ENCODE results near the gene GBP2. TPM values are rescaled to one million over a fixed set of nuclear protein-coding genes. Genes with fewer than 3 reads are reported as not detected.

The GBP2 gene
- total and polyA plus RNA-seq, 2 of the 4 experiments (the other 2 are of a cell fraction) = 8.2 to 17.7 TPM

DNA sequence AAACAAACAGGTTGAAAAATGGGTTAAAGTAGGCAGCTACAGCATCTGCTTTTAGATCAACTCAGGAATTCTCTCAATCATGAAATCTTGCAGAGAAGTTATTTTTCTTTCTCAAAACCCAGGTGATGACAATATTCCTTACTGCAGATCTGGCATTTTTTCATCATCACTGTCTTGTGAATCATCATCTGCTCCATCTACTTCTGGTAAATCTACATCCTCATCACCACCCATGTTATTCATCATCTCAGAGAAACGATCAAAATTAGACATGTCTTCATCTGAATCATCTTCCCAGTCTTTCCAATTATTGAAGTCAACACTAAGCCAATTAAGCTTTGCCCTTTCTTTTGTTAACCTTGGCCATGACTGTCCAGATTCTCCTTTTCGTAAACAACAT lies 21.8 kb downstream of the GBP2 start:
- ChIA-PET CTCF (interaction anchor here (0.6 kb wide), 1 partner anchor 146 kb away, joined by 4 read pairs; no protein-coding TSS in a partner anchor), POLR2A (ENCODE audit: unreplicated experiment) (no interaction called here)
- H3K27ac ChIP-seq (ENCODE audit: insufficient read depth, low read length) = no peak overlapping the region
- no peak for ATAC-seq (ENCODE audit: low read depth)
- H3K4ac ChIP-seq (ENCODE audit: low read depth, low read length) = no peak overlapping the region
- H2AK5ac ChIP-seq (ENCODE audit: low read depth, low read length) = no peak overlapping the region
- no peak overlapping the region for H2BK120ac ChIP-seq (ENCODE audit: low read depth, low read length)
- no peak overlapping the region for H3K4me3 ChIP-seq (ENCODE audit: insufficient read depth, low read depth, low read length)
- in situ Hi-C loops (cut with MboI; ENCODE audit: low sequenced_read_pairs) (no loop called here), intact Hi-C loops (cut with micrococcal nuclease) (no loop called here), dilution Hi-C loops (cut with HindIII; ENCODE audit: low sequenced_read_pairs, unreplicated experiment) (no loop called here)
- no peak overlapping the region for H3K9ac ChIP-seq (ENCODE audit: low read depth, low read length)
- BruUV-seq (replicated peaks) = no TSS peak
- no peak overlapping the region for H3K23ac ChIP-seq (ENCODE audit: low read depth, low read length)
- H3K79me1 ChIP-seq (ENCODE audit: low read depth in 1 of 2, low read length in 2 of 2) = no peaks in the 10 kb centered on the region
- H2BK5ac ChIP-seq (ENCODE audit: low read depth, low read length, poor library complexity, severe bottlenecking) = no peak overlapping the region
- H3K14ac ChIP-seq (replicated peaks; ENCODE audit: low read depth, low read length) = no peak overlapping the region
- no peaks in the 10 kb centered on the region for H4K20me1 ChIP-seq (ENCODE audit: insufficient read depth, low read length)
- no peak overlapping the region for H2AFZ ChIP-seq (replicated peaks; ENCODE audit: low read length, poor library complexity)
- no peak overlapping the region for H4K91ac ChIP-seq (ENCODE audit: insufficient read depth, low read depth, low read length)
- H3K4me1 ChIP-seq (ENCODE audit: control insufficient read depth, insufficient read depth, low read length) = no peaks in the 10 kb centered on the region
- H3K56ac ChIP-seq (ENCODE audit: extremely low read depth, insufficient read depth, low read length) = no peak overlapping the region
- no peak overlapping the region for H3K18ac ChIP-seq (ENCODE audit: low read depth, low read length)
- no peaks in the 10 kb centered on the region for H3K9me3 ChIP-seq (ENCODE audit: control insufficient read depth, insufficient read depth, low read length)
- H2AK9ac ChIP-seq (replicated peaks; ENCODE audit: low read depth, low read length, poor library complexity) = no peak overlapping the region
- no peak for DNase-seq
- H2BK20ac ChIP-seq (ENCODE audit: low read depth, low read length) = no peak overlapping the region
- no peak overlapping the region for H3K4me2 ChIP-seq (ENCODE audit: low read depth, low read length)
- H4K5ac ChIP-seq (ENCODE audit: low read depth, low read length) = no peak overlapping the region
- H3K27me3 ChIP-seq (ENCODE audit: control insufficient read depth, insufficient read depth, low read length) = no peaks in the 10 kb centered on the region
- H4K8ac ChIP-seq (ENCODE audit: low read depth in 2 of 2, low read length in 2 of 2) = no peak overlapping the region
- H3K9me1 ChIP-seq (ENCODE audit: insufficient read depth, low read length) = no peaks in the 10 kb centered on the region
- WGBS, 2 experiments (ENCODE audit: extremely low coverage in 2 of 2, insufficient read length in 1 of 2) = 83% methylated on average over 1 of the region's 2 CpGs; no CpG with 5 or more reads in 1 of the 2 experiments
- no peak overlapping the region for H2BK15ac ChIP-seq (ENCODE audit: low read depth, low read length)
- peaks cover 7% of the 10 kb centered on the region for H3K36me3 ChIP-seq (ENCODE audit: control insufficient read depth, insufficient read depth, low read length)
- TF ChIP-seq RCOR1 (IDR thresholded peaks at IDR 0.05; ENCODE audit: insufficient replicate concordance, low read length) = no peak
- no peak for TF ChIP-seq FOS (IDR thresholded peaks at IDR 0.05; ENCODE audit: low read depth, low read length)
- TF ChIP-seq, protein P1, sequence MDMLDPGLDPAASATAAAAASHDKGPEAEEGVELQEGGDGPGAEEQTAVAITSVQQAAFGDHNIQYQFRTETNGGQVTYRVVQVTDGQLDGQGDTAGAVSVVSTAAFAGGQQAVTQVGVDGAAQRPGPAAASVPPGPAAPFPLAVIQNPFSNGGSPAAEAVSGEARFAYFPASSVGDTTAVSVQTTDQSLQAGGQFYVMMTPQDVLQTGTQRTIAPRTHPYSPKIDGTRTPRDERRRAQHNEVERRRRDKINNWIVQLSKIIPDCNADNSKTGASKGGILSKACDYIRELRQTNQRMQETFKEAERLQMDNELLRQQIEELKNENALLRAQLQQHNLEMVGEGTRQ (IDR thresholded peaks at IDR 0.05; ENCODE audit: low read depth, low read length) = no peak

All from IMR-90 (cell line).